ENCODE results near the gene TNFAIP1. TPM values are rescaled to one million over a fixed set of nuclear protein-coding genes. Genes with fewer than 3 reads are reported as not detected.

Gene TNFAIP1
- total RNA-seq, 4 donors from 2014 or later = 28.7 to 50.4 (median 40.4) TPM

DNA sequence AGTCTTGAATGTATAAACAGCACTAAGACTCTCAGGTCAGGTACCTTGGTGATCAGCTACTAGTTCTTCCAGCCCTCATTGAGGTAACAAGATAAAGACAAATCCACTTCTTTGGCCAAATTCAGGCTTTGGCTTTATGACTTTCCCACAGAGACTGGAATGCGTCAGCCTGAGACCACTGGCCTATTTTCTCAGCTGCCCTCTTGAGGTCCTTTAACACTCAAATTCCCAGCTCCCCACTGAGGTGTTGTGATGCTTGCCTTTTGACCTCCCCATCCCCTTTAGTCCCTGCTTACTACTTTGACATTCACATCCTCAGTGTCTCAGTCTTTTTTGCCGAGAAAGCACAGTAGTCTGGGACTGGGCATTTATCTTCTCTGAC is 10.6 kb downstream of the TNFAIP1 start:
- TF ChIP-seq, protein P1, sequence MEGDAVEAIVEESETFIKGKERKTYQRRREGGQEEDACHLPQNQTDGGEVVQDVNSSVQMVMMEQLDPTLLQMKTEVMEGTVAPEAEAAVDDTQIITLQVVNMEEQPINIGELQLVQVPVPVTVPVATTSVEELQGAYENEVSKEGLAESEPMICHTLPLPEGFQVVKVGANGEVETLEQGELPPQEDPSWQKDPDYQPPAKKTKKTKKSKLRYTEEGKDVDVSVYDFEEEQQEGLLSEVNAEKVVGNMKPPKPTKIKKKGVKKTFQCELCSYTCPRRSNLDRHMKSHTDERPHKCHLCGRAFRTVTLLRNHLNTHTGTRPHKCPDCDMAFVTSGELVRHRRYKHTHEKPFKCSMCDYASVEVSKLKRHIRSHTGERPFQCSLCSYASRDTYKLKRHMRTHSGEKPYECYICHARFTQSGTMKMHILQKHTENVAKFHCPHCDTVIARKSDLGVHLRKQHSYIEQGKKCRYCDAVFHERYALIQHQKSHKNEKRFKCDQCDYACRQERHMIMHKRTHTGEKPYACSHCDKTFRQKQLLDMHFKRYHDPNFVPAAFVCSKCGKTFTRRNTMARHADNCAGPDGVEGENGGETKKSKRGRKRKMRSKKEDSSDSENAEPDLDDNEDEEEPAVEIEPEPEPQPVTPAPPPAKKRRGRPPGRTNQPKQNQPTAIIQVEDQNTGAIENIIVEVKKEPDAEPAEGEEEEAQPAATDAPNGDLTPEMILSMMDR (IDR thresholded peaks at IDR 0.05) = no peak
- DNase-seq (ENCODE audit: low spot score) (no peak), ATAC-seq (ENCODE audit: low FRiP score) (no peak)

DNA sequence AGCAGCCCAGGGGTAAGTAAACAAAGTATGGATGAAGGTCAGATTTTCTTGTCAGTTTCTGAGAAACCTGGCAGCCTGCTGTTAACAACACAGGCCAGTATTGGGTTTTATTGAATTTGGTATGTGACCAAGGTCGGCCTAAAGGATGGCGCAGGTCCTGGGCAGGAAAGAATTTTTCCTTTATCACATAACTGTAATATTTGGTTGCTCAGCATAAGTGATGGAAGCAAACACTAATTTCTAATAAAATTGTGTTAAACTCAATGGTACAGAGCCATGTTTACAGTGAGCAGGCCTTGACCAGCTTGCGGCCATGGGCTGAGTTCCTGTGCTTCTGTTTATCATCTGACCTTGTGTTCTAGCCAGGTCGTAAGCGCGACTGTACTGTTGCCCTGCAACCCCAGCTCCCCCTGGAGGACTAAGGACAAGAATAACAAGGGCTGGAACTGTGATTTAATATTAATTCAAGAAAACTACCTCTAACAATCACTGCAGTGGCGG is 11.2 kb downstream of the TNFAIP1 start:
- TF ChIP-seq, protein P1 (IDR thresholded peaks at IDR 0.05) = no peak
- ATAC-seq (ENCODE audit: low FRiP score) = no peak
- DNase-seq (ENCODE audit: low spot score) = no peak

DNA sequence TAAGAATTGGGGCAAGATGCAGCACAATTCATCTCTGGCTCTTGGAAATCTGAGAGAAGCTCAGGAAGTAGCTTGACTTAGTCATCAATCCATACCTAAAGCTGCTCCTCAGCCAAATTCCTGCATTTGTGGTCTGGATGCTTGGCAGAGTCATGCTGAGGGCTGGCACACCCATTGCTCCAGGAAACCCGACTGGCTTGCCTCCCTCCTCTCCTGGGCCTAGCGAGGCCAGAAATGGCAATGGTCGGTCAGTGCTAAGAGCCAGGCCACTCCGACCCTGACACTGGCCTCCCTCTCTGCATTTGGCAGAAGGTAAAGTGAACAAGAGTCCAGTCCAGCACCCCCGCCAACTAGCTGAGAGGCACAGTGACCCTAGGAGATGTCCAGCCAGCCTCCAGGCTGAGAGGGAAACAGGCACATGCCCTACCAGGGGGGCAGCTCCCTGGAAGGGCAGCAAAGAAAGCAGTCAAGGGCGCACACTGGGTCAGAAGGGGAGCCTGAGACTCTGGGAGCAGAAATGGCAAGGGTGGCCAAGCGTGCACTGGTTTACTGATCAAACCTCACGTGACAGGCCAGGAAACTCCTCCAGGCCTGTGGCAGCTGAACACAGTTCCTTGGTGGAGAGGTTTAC is 11.8 kb downstream of the TNFAIP1 start:
- DNase-seq (ENCODE audit: low spot score) = no peak
- no peak for ATAC-seq (ENCODE audit: low FRiP score)
- TF ChIP-seq, protein P1 (IDR thresholded peaks at IDR 0.05) = no peak

DNA sequence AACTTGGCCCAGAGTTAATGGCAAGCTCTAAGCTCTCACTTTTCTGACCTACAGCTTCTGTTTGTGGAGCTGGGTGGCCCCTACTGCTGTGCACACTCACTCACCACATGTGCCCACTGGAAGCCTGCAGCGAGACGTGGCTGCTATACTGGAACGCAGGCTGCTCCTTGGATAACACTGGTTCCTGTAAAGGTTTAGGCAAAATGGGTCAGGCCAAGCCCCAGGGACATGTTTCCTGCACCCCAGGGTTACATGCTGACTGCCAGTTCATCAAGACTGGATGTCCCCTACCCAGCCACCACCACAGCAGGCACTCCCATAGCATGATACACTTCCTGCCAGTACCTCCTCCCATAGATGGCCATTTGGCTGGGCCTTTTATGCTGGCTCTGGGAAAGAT is 13.4 kb downstream of the TNFAIP1 start:
- ATAC-seq (ENCODE audit: low FRiP score) (no peak), DNase-seq (ENCODE audit: low spot score) (no peak)
- TF ChIP-seq, protein P1 (IDR thresholded peaks at IDR 0.05) = no peak

DNA sequence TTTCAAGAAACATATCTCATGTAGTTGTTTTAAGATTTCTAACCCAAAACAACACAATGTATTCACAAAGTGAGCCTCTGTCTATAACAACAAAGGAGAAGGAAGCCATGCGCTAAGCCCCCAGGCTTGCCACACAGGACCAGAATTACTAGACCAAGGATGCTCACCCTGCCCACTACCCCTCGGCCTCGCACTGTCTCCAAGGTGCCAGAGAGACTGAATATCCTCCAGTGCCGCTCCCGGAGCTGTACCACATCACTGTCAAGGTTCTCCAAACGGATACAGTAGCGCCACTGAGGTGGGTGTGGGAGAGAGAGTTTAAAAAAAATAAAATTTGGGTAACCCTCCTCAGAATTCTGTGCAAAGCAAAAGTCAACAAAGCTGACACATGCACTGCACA is 14.7 kb downstream of the TNFAIP1 start:
- TF ChIP-seq, protein P1 (IDR thresholded peaks at IDR 0.05) = no peak
- ATAC-seq (ENCODE audit: low FRiP score) (no peak), DNase-seq (ENCODE audit: low spot score) (no peak)

DNA sequence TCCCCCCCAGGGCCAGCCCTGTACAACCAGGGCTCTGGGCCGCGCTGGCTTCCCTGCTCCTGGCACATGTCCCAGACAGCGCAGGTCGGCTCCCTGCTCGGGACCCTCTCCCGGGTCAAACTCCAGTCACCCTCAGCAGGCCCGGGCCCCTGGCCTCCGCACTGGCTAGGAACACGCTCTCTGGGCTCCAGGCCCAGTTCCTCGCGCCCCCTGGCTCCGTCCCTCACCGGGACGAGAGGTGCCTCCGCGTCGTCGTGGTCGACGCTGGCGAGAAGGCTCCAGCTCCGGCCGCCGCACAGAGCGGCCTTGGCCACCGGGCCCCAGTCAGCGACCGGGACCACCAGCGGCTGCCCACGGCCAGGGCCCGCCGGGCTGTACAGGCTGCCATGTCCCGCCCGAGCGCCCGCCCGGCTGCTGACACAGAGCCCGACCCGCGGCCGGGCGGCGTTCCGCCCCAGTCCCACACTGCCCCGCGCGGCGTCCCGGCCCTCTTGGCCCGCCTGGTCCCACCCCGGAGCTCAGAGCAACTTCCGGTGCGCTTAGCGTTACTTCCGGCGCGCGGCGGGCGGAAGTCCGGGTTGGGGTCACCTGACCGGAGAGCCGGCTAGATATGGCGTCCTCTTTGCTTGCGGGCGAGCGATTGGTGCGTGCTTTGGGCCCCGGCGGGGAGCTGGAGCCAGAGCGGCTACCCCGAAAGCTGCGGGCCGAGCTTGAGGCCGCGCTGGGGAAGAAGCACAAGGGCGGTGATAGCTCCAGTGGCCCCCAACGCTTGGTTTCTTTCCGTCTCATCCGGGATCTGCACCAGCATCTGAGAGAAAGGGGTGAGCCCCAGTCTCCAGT is 21.7 kb downstream of the TNFAIP1 start, which contains the start of gene POLDIP2:
TSS of gene POLDIP2 (minus strand) at position 467 of the 840 bp plus-strand sequence. CDS start at position 388, 79 bp downstream.
- ATAC-seq (ENCODE audit: low FRiP score) = peak; percentile 99
- TF ChIP-seq, protein P1 (IDR thresholded peaks at IDR 0.05) = no peak
- DNase-seq (ENCODE audit: low spot score) = peak; percentile 79

Data from omental fat pad (tissue), 4 donors.